ENCODE measurements around the gene C5orf46. TPM values are rescaled to one million over a fixed set of nuclear protein-coding genes. Genes with fewer than 3 reads are reported as not detected.

The C5orf46 gene
- total RNA-seq, 1 donor: 0.43 TPM

DNA sequence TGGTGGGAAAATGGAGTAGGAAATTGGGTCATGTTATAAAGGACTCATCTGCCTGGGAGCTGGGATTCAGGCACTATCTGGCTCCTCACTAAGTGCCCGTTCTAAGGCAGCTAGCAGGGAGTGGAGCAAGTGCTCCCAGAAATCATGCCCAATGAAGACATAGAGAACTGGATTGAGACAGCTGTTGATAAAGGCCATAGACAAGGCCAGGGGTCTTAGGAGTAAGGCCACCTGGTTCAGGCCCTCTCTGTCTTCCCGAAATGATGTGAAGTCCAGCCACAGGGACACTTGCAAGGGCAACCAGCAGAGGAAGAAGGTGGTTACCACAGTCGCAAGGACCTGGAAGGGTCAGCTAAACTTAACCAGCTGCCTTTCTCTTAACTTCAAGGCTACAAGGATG is 54.8 kb downstream of the C5orf46 start:
- H3K4me3 ChIP-seq (ENCODE audit: low read depth, low read length): no peak overlapping the region
- no peak for DNase-seq (ENCODE audit: low read depth)
- TF ChIP-seq CTCF (IDR thresholded peaks at IDR 0.05; ENCODE audit: insufficient read depth, low read depth, low read length): no peak

GRCh38 chr5:147849226-147849625 is 57.1 kb downstream of the C5orf46 start:
- H3K4me3 ChIP-seq (ENCODE audit: low read depth, low read length): no peak overlapping the region
- no peak for TF ChIP-seq CTCF (IDR thresholded peaks at IDR 0.05; ENCODE audit: insufficient read depth, low read depth, low read length)
- DNase-seq (ENCODE audit: low read depth): no peak

GRCh38 chr5:147845618-147846017 is 60.7 kb downstream of the C5orf46 start:
- TF ChIP-seq CTCF (IDR thresholded peaks at IDR 0.05; ENCODE audit: insufficient read depth, low read depth, low read length): no peak
- DNase-seq (ENCODE audit: low read depth): no peak

DNA sequence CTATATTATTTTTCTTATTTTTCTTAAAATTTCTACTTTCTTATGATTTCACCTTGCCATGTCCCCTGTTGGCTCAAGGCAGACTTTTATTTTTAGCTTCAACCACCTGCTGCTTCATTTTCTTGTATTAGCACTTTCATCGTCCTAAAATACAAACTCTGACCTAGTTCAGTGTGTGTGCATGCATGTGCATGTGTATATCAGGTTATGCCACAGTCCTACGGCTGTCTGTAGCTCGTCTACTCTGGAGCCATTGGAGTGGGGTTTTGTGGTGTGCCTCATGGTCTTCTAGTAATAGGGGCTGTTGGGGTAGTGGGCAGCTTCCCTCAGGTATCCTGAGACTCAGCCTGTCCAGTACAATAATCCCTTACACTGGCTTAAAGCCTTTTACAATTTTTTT is 61.5 kb downstream of the C5orf46 start:
- H3K4me3 ChIP-seq (ENCODE audit: low read depth, low read length): no peak overlapping the region
- TF ChIP-seq CTCF (IDR thresholded peaks at IDR 0.05; ENCODE audit: insufficient read depth, low read depth, low read length): no peak
- DNase-seq (ENCODE audit: low read depth): no peak

More at GRCh38 chr5:147845618-147846017, 60.7 kb downstream of the C5orf46 start:
- no peak overlapping the region for H3K4me3 ChIP-seq (ENCODE audit: low read depth, low read length)

DNA sequence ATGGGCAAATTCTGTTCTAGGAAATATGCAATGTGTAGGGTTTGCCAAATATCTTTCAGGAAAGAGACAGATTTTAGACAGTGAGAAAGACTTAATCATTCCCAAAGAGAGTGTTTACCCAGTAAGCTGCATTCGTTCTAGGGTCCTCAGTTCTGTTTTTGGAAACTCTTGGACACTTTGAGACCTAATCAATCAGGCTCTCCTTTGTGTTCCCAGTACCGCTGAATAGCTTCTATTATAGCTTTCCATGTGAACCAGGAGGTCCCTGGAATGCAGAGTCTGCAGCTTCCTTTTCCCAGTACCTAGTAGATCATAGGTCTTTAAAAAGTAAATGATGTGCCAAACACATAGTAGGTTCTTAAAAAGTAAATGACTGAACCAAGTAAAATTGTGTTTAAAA is 63.5 kb downstream of the C5orf46 start:
- no peak for DNase-seq (ENCODE audit: low read depth)
- no peak for TF ChIP-seq CTCF (IDR thresholded peaks at IDR 0.05; ENCODE audit: insufficient read depth, low read depth, low read length)

More for the DNA sequence above, 63.5 kb downstream of the C5orf46 start:
- no peak overlapping the region for H3K4me3 ChIP-seq (ENCODE audit: low read depth, low read length)

Other genes with a start within 250 kb of the C5orf46 start
- 3.2 and 3.5 TPM in 2 replicates for gene JAKMIP2, start 123.8 kb downstream of the C5orf46 start, total RNA-seq
- gene SPINK1, start 74.9 kb downstream of the C5orf46 start, total RNA-seq: 0.32 TPM in 1 of 2 replicates, not detected in the other
- gene SCGB3A2, start 27.8 kb downstream of the C5orf46 start, total RNA-seq: not detected in 2 replicates
- under 0.01 TPM in 1 of 2 replicates, not detected in the other for gene SPINK5, start 157.4 kb upstream of the C5orf46 start, total RNA-seq

Measured in fibroblast of villous mesenchyme (primary cell).